Stomach (tissue), 4 donors: Measurements from ENCODE around the gene APEX1.

ENCODE experiments used
- CTCF ChIP-seq, 7 experiments: fragments of 450-650 bp in 4 of 7; fragments of 200-600 bp in 3 of 7; sonication (generic) in 3 of 7; IDR thresholded peaks; one replicate each; pipeline ENCODE4 v1.5.1; 2016 to 2019; ENCODE audit warnings: antibody characterized with exemption in 7 of 7, control low read depth in 2 of 7, mild to moderate bottlenecking in 1 of 7
- POLR2A ChIP-seq, 4 donors: fragments of 450-650 bp; IDR thresholded peaks; one replicate each; pipeline ENCODE4 v1.6.1; 2016; ENCODE audit warnings: antibody characterized with exemption in 4 of 4, control low read depth in 2 of 4, mild to moderate bottlenecking in 1 of 4, moderate library complexity in 1 of 4
- POLR2AphosphoS5 ChIP-seq, 3 donors: sonication (generic); formaldehyde crosslinking; IDR thresholded peaks; one replicate each; pipeline ENCODE4 v1.6.1; 2016; ENCODE audit warnings: antibody characterized with exemption in 3 of 3

- TF ChIP-seq POLR2AphosphoS5 (IDR thresholded peaks at IDR 0.05) = no peak
- TF ChIP-seq CTCF (IDR thresholded peaks at IDR 0.05) = no peak
- TF ChIP-seq POLR2A (IDR thresholded peaks at IDR 0.05) = no peak
Observed at GRCh38 chr14:20499881-20500280, 44.9 kb downstream of the APEX1 start.
